T-helper 22 cell (primary cell): ENCODE data around the gene MRPS12.
A peak's percentile ranks its signal among the peaks of the same experiment; 100 is the strongest.
"Not testable (repeated sequence)": the region's sequence is repeated elsewhere in the genome, so short reads cannot be mapped to it uniquely, and the experiment has no call there.

Experiments used
- DNase-seq: peaks from one replicate; pipeline ENCODE4 v3.0.0-alpha.2; 2020; ENCODE audit warnings: low read depth

The MRPS12 gene

DNA sequence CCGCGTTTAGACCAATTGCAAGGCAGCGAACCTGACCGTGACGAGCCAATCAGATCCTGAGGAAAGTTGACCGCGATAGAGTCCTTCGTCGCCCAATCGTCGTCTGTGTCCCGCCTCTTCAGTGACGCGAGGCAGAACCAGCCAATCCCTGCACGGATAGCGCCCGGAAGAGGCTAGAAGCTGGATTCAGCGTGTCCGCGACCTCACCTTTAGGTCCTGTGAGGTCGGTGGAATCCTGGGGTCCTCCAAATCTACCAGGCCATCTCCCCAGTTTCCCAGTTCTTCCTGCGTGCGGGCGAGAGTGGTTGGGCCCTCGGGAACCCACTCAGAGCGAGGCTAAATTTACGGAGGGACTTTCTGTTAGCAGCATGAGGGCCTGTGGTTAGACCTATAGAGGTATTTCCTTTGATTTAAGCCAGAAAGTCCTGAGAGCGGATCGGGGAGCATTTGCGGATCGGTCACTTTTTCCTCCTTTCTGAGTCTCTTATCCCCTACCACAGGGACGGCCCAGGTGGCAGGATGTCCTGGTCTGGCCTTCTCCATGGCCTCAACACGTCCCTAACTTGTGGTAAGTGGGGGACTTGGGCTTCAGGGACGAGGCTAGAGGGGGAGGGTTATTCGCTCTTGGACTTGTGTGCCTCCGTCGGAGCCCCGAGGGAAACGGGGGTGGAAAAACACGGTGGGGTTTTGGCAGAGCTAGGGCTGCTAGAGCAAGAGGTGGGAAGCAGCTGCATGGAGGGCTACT, at the start of gene MRPS12:
MRPS12 (plus strand) TSS at position 169 of the 745 bp plus-strand sequence; CDS start at position 520, 351 bp downstream.
- DNase-seq: peak; percentile 98

GRCh38 chr19:38883286-38883685, 47.5 kb upstream of the MRPS12 start:
- no peak for DNase-seq

GRCh38 chr19:38884691-38885090, 46.1 kb upstream of the MRPS12 start:
- not testable (repeated sequence) for DNase-seq

GRCh38 chr19:38888876-38889275, 41.9 kb upstream of the MRPS12 start:
- no peak for DNase-seq

- no peak for DNase-seq
These were observed 40.9 kb upstream of the MRPS12 start for GRCh38 chr19:38889803-38890202.

DNA sequence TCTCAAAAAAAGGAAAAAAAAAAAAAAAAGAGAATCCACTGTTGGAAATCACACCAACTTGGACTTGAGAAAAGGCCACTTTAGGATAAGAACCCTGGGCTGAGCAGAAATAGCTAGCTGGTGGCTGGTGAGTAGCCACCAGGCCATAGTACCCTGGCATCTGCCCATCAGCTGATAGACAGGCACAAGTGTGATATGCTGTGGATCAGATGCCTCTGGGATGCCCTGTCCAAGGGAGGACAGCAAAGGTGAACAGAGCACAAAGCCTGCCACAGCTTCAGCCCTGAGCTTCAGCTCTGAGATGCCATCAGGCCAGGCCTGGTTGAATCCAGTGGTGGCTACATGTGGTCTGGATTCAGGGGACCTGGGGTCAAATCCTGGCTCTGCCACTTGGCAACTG, 40.1 kb upstream of the MRPS12 start:
- no peak for DNase-seq

GRCh38 chr19:38891771-38892170, 39.0 kb upstream of the MRPS12 start:
- no peak for DNase-seq

GRCh38 chr19:38892841-38893240, 37.9 kb upstream of the MRPS12 start:
- DNase-seq: no peak

- DNase-seq: no peak
These were observed 37.4 kb upstream of the MRPS12 start for GRCh38 chr19:38893341-38893771.

- DNase-seq: no peak
These were observed 35.8 kb upstream of the MRPS12 start for GRCh38 chr19:38894968-38895367.

- DNase-seq: no peak
These were observed 31.8 kb upstream of the MRPS12 start for GRCh38 chr19:38898788-38899446.

DNA sequence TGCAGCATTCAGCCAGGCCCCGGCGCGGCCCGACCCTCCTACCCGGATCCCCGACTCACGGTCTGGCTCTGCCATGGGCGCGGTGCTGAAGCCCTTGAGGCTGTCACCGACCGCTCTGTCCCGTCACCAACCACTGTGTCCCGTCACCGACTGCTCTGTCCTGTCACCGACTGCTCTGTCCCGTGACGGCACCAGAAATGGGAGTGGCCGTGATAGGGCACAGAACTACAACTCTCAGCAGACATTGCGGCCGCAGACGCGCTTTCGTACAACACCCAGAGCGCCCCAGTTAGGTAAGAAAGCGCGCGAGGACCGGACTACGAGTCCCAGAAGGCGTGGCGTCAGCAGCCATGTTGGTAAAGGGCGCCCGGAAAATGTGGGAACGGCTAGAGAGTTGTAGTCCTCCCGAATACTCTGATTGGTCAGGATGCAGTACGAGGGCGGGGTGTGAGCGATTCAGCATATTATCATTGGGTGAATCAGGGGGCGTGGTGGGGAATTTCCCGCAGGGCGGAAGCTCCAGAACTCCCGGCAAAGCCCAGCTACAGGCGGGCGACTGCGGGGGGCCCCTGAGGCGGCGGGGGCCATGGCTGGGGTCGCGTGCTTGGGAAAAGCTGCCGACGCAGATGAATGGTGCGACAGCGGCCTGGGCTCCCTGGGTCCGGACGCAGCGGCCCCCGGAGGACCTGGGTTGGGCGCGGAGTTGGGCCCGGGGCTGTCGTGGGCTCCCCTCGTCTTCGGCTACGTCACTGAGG, 31.1 kb upstream of the MRPS12 start, which contains the start of the genes NFKBIB and SIRT2:
NFKBIB (plus strand) TSS at position 523 of the 755 bp plus-strand sequence; CDS start at position 587, 64 bp downstream.
SIRT2 (minus strand) TSS at position 172 of the 755 bp plus-strand sequence; CDS start at position 75, 97 bp downstream.
- peak; percentile 100 for DNase-seq

GRCh38 chr19:38900202-38900629, 30.5 kb upstream of the MRPS12 start:
- DNase-seq: no peak

GRCh38 chr19:38900743-38901190, 30.0 kb upstream of the MRPS12 start:
- no peak for DNase-seq

- DNase-seq: no peak
These were observed 29.1 kb upstream of the MRPS12 start for GRCh38 chr19:38901683-38902082.

DNA sequence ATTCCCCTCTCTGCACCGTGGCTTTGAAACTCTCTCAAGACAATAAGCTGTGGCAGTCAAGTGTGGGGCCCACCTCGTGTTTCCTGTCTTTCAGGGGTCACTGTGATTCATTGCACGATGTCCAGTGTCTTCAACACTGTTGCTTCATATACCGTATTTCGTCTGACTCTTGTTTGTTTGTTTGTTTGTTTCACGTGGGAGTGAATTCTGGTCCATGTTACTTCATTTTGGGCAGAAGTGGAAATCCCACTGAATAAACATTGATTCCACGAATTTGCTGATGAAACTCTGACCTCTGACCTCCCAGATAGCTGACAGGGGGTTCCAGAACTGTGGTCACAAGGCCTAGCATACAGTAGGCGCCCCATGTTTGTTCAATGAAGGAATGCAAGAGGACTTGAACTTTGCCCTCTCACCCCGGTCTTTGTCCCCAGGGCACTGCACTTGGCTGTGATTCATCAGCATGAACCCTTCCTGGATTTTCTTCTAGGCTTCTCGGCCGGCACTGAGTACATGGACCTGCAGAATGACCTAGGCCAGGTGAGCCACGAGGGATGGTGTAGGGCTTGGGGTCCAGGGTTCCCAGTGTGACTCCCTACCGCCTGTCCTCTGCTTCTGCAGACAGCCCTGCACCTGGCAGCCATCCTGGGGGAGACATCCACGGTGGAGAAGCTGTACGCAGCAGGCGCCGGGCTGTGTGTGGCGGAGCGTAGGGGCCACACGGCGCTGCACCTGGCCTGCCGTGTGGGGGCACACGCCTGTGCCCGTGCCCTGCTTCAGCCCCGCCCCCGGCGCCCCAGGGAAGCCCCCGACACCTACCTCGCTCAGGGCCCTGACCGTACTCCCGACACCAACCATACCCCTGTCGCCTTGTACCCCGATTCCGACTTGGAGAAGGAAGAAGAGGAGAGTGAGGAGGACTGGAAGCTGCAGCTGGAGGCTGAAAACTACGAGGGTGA, 25.9 kb upstream of the MRPS12 start:
- DNase-seq: no peak

DNA sequence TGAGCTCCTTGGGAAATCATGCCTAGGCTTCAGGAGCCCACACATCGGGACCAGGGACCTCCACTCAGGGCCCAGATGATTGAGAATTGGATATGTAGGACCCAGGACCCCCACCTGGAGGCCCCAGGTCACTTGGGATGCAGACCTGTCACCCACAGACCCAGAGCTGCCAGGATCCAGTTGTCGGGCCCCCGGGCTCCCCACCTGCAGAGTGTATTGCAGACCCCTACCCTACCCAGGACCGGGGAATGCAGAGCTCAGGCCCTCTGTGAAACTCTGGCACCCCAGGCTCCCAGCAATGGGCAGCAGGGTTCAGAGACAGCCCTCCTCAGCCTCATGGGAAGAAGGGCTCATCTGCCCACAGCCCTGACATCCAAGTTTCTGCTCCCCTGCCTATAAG, 25.1 kb upstream of the MRPS12 start:
- DNase-seq: no peak

DNA sequence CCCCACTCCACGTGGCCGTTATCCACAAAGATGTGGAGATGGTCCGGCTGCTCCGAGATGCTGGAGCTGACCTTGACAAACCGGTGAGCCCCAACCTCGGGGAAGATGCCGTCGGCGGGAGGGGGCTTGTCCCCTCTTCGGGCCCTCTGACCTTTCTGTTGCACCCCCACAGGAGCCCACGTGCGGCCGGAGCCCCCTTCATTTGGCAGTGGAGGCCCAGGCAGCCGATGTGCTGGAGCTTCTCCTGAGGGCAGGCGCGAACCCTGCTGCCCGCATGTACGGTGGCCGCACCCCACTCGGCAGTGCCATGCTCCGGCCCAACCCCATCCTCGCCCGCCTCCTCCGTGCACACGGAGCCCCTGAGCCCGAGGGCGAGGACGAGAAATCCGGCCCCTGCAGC, 23.5 kb upstream of the MRPS12 start:
- no peak for DNase-seq

DNA sequence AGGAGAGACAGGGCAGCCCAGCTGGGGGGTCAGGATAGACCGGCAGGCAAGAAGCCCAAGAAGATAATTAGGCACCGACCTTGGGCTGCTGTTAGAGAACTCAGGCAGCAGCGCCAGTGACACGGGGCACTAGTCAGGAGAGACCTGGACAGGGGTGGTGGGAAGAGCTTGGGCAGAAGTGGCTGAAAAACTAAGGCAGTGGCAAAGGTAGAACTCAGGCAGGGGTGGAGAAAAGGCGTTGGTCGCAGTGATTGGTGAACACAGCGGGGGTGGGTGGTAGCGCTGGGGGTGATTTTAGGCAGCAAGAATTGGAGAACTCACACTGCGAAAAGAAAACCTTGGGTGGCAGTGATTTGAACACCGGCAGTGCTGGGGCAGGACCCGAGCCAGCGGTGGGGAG, 23.1 kb upstream of the MRPS12 start:
- no peak for DNase-seq

DNA sequence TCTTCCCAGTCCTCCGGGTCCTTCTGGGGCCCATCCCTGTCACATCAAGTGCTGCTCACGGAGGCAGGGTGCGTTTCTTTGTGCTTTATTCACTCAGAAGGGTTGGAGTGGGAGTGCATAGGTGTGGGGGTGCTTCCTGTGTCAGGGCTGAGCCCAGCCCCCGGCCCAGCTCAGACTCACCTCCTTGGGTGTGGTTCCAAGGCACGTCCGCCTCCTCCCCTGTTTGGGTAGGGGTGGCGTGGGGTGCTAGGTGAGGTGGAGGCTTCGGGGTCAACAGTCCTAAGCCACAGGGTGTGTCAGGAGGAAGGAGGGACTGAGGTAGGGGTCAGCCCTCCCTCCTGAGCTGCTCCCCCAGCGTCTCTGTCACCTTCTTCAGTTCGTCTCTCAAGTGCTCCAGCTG, 21.8 kb upstream of the MRPS12 start:
- no peak for DNase-seq

DNA sequence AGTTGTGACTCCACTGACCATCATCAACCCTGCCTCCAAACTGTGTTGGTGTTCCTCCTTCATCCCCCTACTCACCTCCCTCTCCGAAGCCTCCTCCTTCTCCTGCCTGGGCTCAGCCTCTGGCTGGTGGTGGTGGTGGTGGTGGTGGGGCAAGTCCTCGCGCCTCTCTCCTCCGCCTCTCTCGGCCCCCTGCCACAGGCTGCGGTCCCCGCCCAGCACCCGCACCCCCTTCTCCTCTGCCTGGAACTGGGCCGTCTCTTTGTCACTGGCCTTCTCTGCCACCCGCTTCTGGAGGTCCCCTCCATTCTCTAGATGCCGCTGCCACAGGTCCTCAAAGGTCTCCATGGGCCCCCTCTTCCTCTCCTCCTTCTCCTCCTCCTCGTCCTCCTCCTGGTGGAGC, 20.3 kb upstream of the MRPS12 start:
- DNase-seq: no peak
